ENCODE measurements around the gene IGBP1.

IGBP1 gene

GRCh38 chrX:70132224-70132623 is 1.0 kb upstream of the IGBP1 start:
- no peak for TF ChIP-seq CTCF (IDR thresholded peaks at IDR 0.05; ENCODE audit: borderline replicate concordance, control extremely low read depth, extremely low read depth, insufficient read depth, missing control alignments)
- in situ Hi-C loops (cut with MboI; ENCODE audit: low sequenced_read_pairs, unreplicated experiment), result no loop called here
- no peak for DNase-seq (ENCODE audit: low spot score)

GRCh38 chrX:70132877-70133302 is 357 bp upstream of the IGBP1 start:
- in situ Hi-C loops (cut with MboI; ENCODE audit: low sequenced_read_pairs, unreplicated experiment), result no loop called here
- TF ChIP-seq CTCF (IDR thresholded peaks at IDR 0.05; ENCODE audit: borderline replicate concordance, control extremely low read depth, extremely low read depth, insufficient read depth, missing control alignments), result no peak
- DNase-seq (ENCODE audit: low spot score), result no peak

GRCh38 chrX:70134116-70134477 is 850 bp downstream of the IGBP1 start:
- no peak for TF ChIP-seq CTCF (IDR thresholded peaks at IDR 0.05; ENCODE audit: borderline replicate concordance, control extremely low read depth, extremely low read depth, insufficient read depth, missing control alignments)
- no peak for DNase-seq (ENCODE audit: low spot score)
- in situ Hi-C loops (cut with MboI; ENCODE audit: low sequenced_read_pairs, unreplicated experiment), result no loop called here

- TF ChIP-seq CTCF (IDR thresholded peaks at IDR 0.05; ENCODE audit: borderline replicate concordance, control extremely low read depth, extremely low read depth, insufficient read depth, missing control alignments), result no peak
- in situ Hi-C loops (cut with MboI; ENCODE audit: low sequenced_read_pairs, unreplicated experiment), result no loop called here
- DNase-seq (ENCODE audit: low spot score), result no peak
Measured at GRCh38 chrX:70138622-70139021, 5.4 kb downstream of the IGBP1 start.

GRCh38 chrX:70139736-70140135 is 6.5 kb downstream of the IGBP1 start:
- in situ Hi-C loops (cut with MboI; ENCODE audit: low sequenced_read_pairs, unreplicated experiment), result no loop called here
- DNase-seq (ENCODE audit: low spot score), result no peak
- no peak for TF ChIP-seq CTCF (IDR thresholded peaks at IDR 0.05; ENCODE audit: borderline replicate concordance, control extremely low read depth, extremely low read depth, insufficient read depth, missing control alignments)

- TF ChIP-seq CTCF (IDR thresholded peaks at IDR 0.05; ENCODE audit: borderline replicate concordance, control extremely low read depth, extremely low read depth, insufficient read depth, missing control alignments), result no peak
- in situ Hi-C loops (cut with MboI; ENCODE audit: low sequenced_read_pairs, unreplicated experiment), result no loop called here
- DNase-seq (ENCODE audit: low spot score), result no peak
Measured at GRCh38 chrX:70141373-70141772, 8.1 kb downstream of the IGBP1 start.

Measured in GM13976 (cell line).